HFFc6 (cell line): ENCODE results near the gene TSEN54. TPM values are rescaled to one million over a fixed set of nuclear protein-coding genes. Genes with fewer than 3 reads are reported as not detected.
A peak's percentile ranks its signal among the peaks of the same experiment; 100 is the strongest.

ENCODE experiments used
- DNase-seq: peaks from one replicate; pipeline ENCODE4 v3.0.0-alpha.2; 2018
- H3K27ac Mint-ChIP-seq: 2 replicates; pipeline ENCODE4 v1.8.0; 2020; ENCODE audit warnings: mild to moderate bottlenecking, mixed read lengths
- H3K27me3 Mint-ChIP-seq: 2 replicates; pipeline ENCODE4 v1.8.0; 2021; ENCODE audit warnings: mild to moderate bottlenecking, moderate library complexity, mixed read lengths; ENCODE audit not compliant: insufficient read depth
- H3K36me3 Mint-ChIP-seq: 2 replicates; pipeline ENCODE4 v1.8.0; 2021; ENCODE audit warnings: low read depth, mixed read lengths
- H3K4me1 Mint-ChIP-seq: 2 replicates; pipeline ENCODE4 v1.8.0; 2020; ENCODE audit warnings: low read depth, mixed read lengths
- H3K4me3 Mint-ChIP-seq: 2 replicates; pipeline ENCODE4 v1.8.0; 2020; ENCODE audit warnings: mild to moderate bottlenecking, moderate library complexity, mixed read lengths
- H3K9me3 Mint-ChIP-seq: 2 replicates; pipeline ENCODE4 v1.8.0; 2020; ENCODE audit warnings: mild to moderate bottlenecking, mixed read lengths
- total RNA-seq, 6 experiments: library from RNA; stranded (reverse); fragmentation: NEBNext Ultra II Directional; extraction: Animal tissue kit (Norgen Biotek cat#: 25700); gene quantifications; 2 replicates in 1 of 6; 3 replicates in 5 of 6; pipeline ENCODE4 v1.2.3, GENCODE V29; 2021
- TF ChIP-seq, protein P1 (sequence below): fragments of 200-600 bp; sonication (generic); IDR thresholded peaks from 2 replicates; pipeline ENCODE4 v1.5.0; 2021; ENCODE audit warnings: antibody characterized with exemption, mild to moderate bottlenecking

The TSEN54 gene
- total RNA-seq, 6 experiments from 2014 or later, result 8.7 to 11.1 (median 9.4) TPM

- TF ChIP-seq, protein P1, sequence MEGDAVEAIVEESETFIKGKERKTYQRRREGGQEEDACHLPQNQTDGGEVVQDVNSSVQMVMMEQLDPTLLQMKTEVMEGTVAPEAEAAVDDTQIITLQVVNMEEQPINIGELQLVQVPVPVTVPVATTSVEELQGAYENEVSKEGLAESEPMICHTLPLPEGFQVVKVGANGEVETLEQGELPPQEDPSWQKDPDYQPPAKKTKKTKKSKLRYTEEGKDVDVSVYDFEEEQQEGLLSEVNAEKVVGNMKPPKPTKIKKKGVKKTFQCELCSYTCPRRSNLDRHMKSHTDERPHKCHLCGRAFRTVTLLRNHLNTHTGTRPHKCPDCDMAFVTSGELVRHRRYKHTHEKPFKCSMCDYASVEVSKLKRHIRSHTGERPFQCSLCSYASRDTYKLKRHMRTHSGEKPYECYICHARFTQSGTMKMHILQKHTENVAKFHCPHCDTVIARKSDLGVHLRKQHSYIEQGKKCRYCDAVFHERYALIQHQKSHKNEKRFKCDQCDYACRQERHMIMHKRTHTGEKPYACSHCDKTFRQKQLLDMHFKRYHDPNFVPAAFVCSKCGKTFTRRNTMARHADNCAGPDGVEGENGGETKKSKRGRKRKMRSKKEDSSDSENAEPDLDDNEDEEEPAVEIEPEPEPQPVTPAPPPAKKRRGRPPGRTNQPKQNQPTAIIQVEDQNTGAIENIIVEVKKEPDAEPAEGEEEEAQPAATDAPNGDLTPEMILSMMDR, result no peak
- no peaks in the 10 kb centered on the region for H3K4me1 Mint-ChIP-seq
- H3K27me3 Mint-ChIP-seq, result peaks cover 7% of the 10 kb centered on the region
- no peak for DNase-seq
- H3K36me3 Mint-ChIP-seq, result peaks cover 3% of the 10 kb centered on the region; the same call in 1 of the 2 replicates
- H3K9me3 Mint-ChIP-seq, result no peaks in the 10 kb centered on the region
- no peak overlapping the region for H3K4me3 Mint-ChIP-seq
- H3K27ac Mint-ChIP-seq, result no peak overlapping the region
Measured at GRCh38 chr17:75523647-75524046, 7.3 kb downstream of the TSEN54 start.

- Mint-ChIP-seq H3K4me1 (no peaks in the 10 kb centered on the region), H3K27ac (no peak overlapping the region), H3K9me3 (no peaks in the 10 kb centered on the region), H3K4me3 (peak overlapping the region; percentile 28; the same call in 1 of the 2 replicates), H3K36me3 (peaks cover 3% of the 10 kb centered on the region; the same call in 1 of the 2 replicates), H3K27me3 (peaks cover 7% of the 10 kb centered on the region)
- TF ChIP-seq, protein P1, result no peak
- no peak for DNase-seq
Measured at GRCh38 chr17:75524269-75524969, 8.1 kb downstream of the TSEN54 start.

GRCh38 chr17:75524970-75525805 lies 8.9 kb downstream of the TSEN54 start, which contains the start of gene LLGL2:
LLGL2 (plus strand) TSS chr17:75525697; CDS start chr17:75543427, 17,730 bp downstream.
- Mint-ChIP-seq H3K4me1 (no peaks in the 10 kb centered on the region), H3K27me3 (peaks cover 8% of the 10 kb centered on the region), H3K27ac (no peak within 1 kb of the TSS), H3K36me3 (no peaks in the 10 kb centered on the region), H3K9me3 (no peaks in the 10 kb centered on the region), H3K4me3 (peak within 1 kb of the TSS; percentile 28; the same call in 1 of the 2 replicates)
- no peak for DNase-seq
- TF ChIP-seq, protein P1, result peak; percentile 51

DNA sequence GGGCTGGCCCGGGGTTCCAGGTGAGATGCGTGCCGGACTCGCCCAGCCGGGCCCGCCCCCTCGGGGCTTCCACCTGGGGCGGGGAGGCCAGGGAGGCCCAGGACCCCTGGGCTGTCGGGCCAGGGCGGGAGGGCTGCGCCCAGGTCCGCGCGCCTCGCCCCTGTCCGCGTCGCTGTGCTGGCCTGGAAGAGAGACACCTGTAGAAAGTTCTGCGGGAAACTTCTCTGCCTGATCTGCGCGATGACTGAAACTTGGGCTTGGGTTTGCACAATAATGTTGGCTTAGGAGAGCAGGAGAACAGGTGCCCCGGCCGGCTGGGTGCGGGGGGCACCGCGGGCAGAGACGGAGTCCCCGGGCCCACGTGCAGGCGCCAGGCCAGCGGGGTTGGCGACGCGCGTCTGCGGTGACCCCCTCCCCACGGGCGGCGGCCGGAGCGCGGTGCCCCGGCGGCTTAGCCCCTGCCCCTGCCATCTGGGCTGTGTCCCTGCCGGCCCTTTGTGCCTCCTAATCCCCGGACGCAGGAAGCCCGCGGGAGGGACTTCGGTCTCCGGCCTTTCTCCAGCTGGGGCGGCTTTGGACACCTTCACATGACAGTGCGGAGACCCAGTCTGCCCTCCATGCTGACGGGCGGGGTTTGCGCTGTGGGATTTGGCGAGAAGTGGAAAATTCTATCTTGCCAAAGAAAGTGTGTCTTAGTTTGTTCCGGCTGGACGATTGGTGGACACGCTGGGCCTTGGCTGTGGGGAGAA lies 9.7 kb downstream of the TSEN54 start:
- H3K9me3 Mint-ChIP-seq, result no peaks in the 10 kb centered on the region
- H3K36me3 Mint-ChIP-seq, result no peaks in the 10 kb centered on the region
- TF ChIP-seq, protein P1, result no peak
- H3K4me1 Mint-ChIP-seq, result no peaks in the 10 kb centered on the region
- no peak overlapping the region; the same call in 1 of the 2 replicates for H3K4me3 Mint-ChIP-seq
- peaks cover 9% of the 10 kb centered on the region for H3K27me3 Mint-ChIP-seq
- no peak overlapping the region for H3K27ac Mint-ChIP-seq
- no peak for DNase-seq

- TF ChIP-seq, protein P1, result no peak
- no peak overlapping the region; the same call in 1 of the 2 replicates for H3K4me3 Mint-ChIP-seq
Measured at GRCh38 chr17:75526555-75527270, 10.4 kb downstream of the TSEN54 start.

More at GRCh38 chr17:75526555-75527270, 10.4 kb downstream of the TSEN54 start:
- Mint-ChIP-seq H3K36me3 (no peaks in the 10 kb centered on the region), H3K4me1 (no peaks in the 10 kb centered on the region), H3K27ac (no peak overlapping the region), H3K27me3 (peaks cover 16% of the 10 kb centered on the region), H3K9me3 (no peaks in the 10 kb centered on the region)
- no peak for DNase-seq
